ENCODE results near the gene WBP11. TPM values are rescaled to one million over a fixed set of nuclear protein-coding genes. Genes with fewer than 3 reads are reported as not detected.

WBP11 gene
- total RNA-seq, 1 donor from 2014 or later = 72.1 TPM

- Histone ChIP-seq H3K36me3 (ENCODE audit: insufficient read depth, low read length) (no peaks in the 10 kb centered on the region), H3K27ac (ENCODE audit: low read depth, low read length) (peak overlapping the region; percentile 80), H3K9me3 (ENCODE audit: insufficient read depth, low read depth, low read length) (no peaks in the 10 kb centered on the region), H3K79me2 (ENCODE audit: insufficient read depth, low read length) (peaks cover 25% of the 10 kb centered on the region), H3K9ac (ENCODE audit: low read length) (peak overlapping the region; percentile 87), H2AFZ (ENCODE audit: low read depth, low read length) (peak overlapping the region; percentile 90), H3K4me1 (ENCODE audit: insufficient read depth, low read length) (peaks cover 18% of the 10 kb centered on the region), H4K20me1 (ENCODE audit: insufficient read depth, low read length) (peaks cover 11% of the 10 kb centered on the region), H3K4me3 (ENCODE audit: insufficient read depth, low read depth, low read length) (peak overlapping the region; percentile 90), H3K4me2 (ENCODE audit: low read length) (peak overlapping the region; percentile 90), H3K27me3 (ENCODE audit: insufficient read depth, low read length) (no peaks in the 10 kb centered on the region)
- H3K36me3 Mint-ChIP-seq (ENCODE audit: low read depth, unreplicated experiment) = no peaks in the 10 kb centered on the region
- H3K27ac Mint-ChIP-seq (ENCODE audit: unreplicated experiment) = peak overlapping the region; percentile 97
- no peaks in the 10 kb centered on the region for H3K9me3 Mint-ChIP-seq (ENCODE audit: unreplicated experiment)
- no peak for FAIRE-seq
- DNase-seq (ENCODE audit: low read depth) = no peak
- TF ChIP-seq CTCF (IDR thresholded peaks at IDR 0.05; ENCODE audit: insufficient read depth, low read depth, low read length) = no peak
- TF ChIP-seq EZH2 (IDR thresholded peaks at IDR 0.05; ENCODE audit: insufficient read depth, low read length) = no peak
- H3K27me3 Mint-ChIP-seq (ENCODE audit: low read depth, unreplicated experiment) = no peaks in the 10 kb centered on the region
- H3K4me3 Mint-ChIP-seq (ENCODE audit: unreplicated experiment) = peak overlapping the region; percentile 93
- H3K4me1 Mint-ChIP-seq (ENCODE audit: low read depth, unreplicated experiment) = peaks cover 19% of the 10 kb centered on the region
These were observed 29.6 kb downstream of the WBP11 start for GRCh38 chr12:14773685-14774073.

DNA sequence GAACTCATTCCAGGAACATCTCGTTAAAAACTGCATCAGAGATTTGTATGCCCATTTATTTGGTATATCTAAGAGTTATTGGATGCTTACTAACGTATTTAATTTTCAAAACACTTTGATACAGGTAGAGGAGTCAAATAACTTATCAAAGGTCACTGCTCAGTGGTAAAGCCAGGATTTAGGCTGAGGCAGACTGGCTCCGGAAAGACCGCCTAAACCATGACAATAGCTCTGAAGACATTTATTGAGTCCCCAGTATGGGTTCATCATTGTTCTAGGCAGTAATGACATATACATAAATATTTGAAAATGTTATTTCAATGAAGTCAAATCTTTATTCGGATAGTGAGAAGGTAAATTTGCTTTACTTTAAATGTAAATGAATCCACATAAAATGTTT is 30.3 kb downstream of the WBP11 start:
- peaks cover 19% of the 10 kb centered on the region for H3K4me1 Mint-ChIP-seq (ENCODE audit: low read depth, unreplicated experiment)
- Histone ChIP-seq H4K20me1 (ENCODE audit: insufficient read depth, low read length) (peaks cover 13% of the 10 kb centered on the region), H3K4me3 (ENCODE audit: insufficient read depth, low read depth, low read length) (no peak overlapping the region), H3K36me3 (ENCODE audit: insufficient read depth, low read length) (no peaks in the 10 kb centered on the region), H3K4me1 (ENCODE audit: insufficient read depth, low read length) (peaks cover 19% of the 10 kb centered on the region), H3K9me3 (ENCODE audit: insufficient read depth, low read depth, low read length) (no peaks in the 10 kb centered on the region), H3K27ac (ENCODE audit: low read depth, low read length) (no peak overlapping the region), H3K4me2 (ENCODE audit: low read length) (no peak overlapping the region), H3K9ac (ENCODE audit: low read length) (no peak overlapping the region), H3K79me2 (ENCODE audit: insufficient read depth, low read length) (peaks cover 25% of the 10 kb centered on the region), H3K27me3 (ENCODE audit: insufficient read depth, low read length) (no peaks in the 10 kb centered on the region), H2AFZ (ENCODE audit: low read depth, low read length) (no peak overlapping the region)
- no peak for DNase-seq (ENCODE audit: low read depth)
- no peak overlapping the region for H3K27ac Mint-ChIP-seq (ENCODE audit: unreplicated experiment)
- peak overlapping the region; percentile 93 for H3K4me3 Mint-ChIP-seq (ENCODE audit: unreplicated experiment)
- H3K9me3 Mint-ChIP-seq (ENCODE audit: unreplicated experiment) = no peaks in the 10 kb centered on the region
- TF ChIP-seq EZH2 (IDR thresholded peaks at IDR 0.05; ENCODE audit: insufficient read depth, low read length) (no peak), CTCF (IDR thresholded peaks at IDR 0.05; ENCODE audit: insufficient read depth, low read depth, low read length) (no peak)
- no peak for FAIRE-seq
- H3K27me3 Mint-ChIP-seq (ENCODE audit: low read depth, unreplicated experiment) = no peaks in the 10 kb centered on the region
- H3K36me3 Mint-ChIP-seq (ENCODE audit: low read depth, unreplicated experiment) = no peaks in the 10 kb centered on the region

DNA sequence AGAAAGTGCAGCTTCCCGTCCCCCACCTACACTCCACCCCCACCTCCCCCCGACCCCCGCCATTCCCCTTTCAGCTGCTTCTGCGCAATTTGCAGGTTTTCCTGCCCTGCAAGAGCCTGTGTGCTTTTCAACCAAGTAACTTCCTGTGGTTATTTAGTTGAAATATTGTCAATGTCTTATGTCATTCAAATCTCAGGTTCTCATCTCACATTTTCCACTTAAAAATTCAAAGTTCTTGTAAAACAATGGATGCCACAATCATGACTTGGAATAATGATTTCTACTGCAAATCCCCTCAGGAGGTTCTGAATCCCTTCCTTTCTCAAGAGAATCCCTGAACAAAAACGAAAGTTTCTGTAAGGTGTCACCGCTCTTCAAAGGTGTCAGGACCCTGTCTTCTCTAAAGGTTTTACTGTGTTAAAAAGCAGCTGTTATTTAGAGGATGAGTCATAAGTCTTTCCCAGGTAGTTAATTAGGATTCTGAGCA is 31.6 kb downstream of the WBP11 start:
- H3K36me3 Mint-ChIP-seq (ENCODE audit: low read depth, unreplicated experiment) = peaks cover 8% of the 10 kb centered on the region
- no peaks in the 10 kb centered on the region for H3K9me3 ChIP-seq (ENCODE audit: insufficient read depth, low read depth, low read length)
- peak overlapping the region; percentile 88 for H3K4me2 ChIP-seq (ENCODE audit: low read length)
- H3K36me3 ChIP-seq (ENCODE audit: insufficient read depth, low read length) = no peaks in the 10 kb centered on the region
- H3K4me3 Mint-ChIP-seq (ENCODE audit: unreplicated experiment) = peak overlapping the region; percentile 96
- H3K4me1 ChIP-seq (ENCODE audit: insufficient read depth, low read length) = peaks cover 19% of the 10 kb centered on the region
- H3K4me3 ChIP-seq (ENCODE audit: insufficient read depth, low read depth, low read length) = no peak overlapping the region
- peaks cover 20% of the 10 kb centered on the region for H3K4me1 Mint-ChIP-seq (ENCODE audit: low read depth, unreplicated experiment)
- FAIRE-seq (no peak), DNase-seq (ENCODE audit: low read depth) (no peak)
- H3K27me3 Mint-ChIP-seq (ENCODE audit: low read depth, unreplicated experiment) = no peaks in the 10 kb centered on the region
- no peak overlapping the region for H3K27ac ChIP-seq (ENCODE audit: low read depth, low read length)
- H4K20me1 ChIP-seq (ENCODE audit: insufficient read depth, low read length) = peaks cover 13% of the 10 kb centered on the region
- TF ChIP-seq CTCF (IDR thresholded peaks at IDR 0.05; ENCODE audit: insufficient read depth, low read depth, low read length) (no peak), EZH2 (IDR thresholded peaks at IDR 0.05; ENCODE audit: insufficient read depth, low read length) (no peak)
- H3K9me3 Mint-ChIP-seq (ENCODE audit: unreplicated experiment) = no peaks in the 10 kb centered on the region
- no peak overlapping the region for H3K9ac ChIP-seq (ENCODE audit: low read length)
- peak overlapping the region; percentile 50 for H2AFZ ChIP-seq (ENCODE audit: low read depth, low read length)
- H3K79me2 ChIP-seq (ENCODE audit: insufficient read depth, low read length) = peaks cover 25% of the 10 kb centered on the region
- no peaks in the 10 kb centered on the region for H3K27me3 ChIP-seq (ENCODE audit: insufficient read depth, low read length)
- H3K27ac Mint-ChIP-seq (ENCODE audit: unreplicated experiment) = peak overlapping the region; percentile 79

All from astrocyte (in vitro differentiated cells and primary cell).